ENCODE measurements around the gene ZNF423.

The ZNF423 gene

GRCh38 chr16:49849754-49850108 lies 6.2 kb downstream of the ZNF423 start:
- in situ Hi-C loops (cut with MboI; ENCODE audit: low sequenced_read_pairs), result no loop called here

GRCh38 chr16:49849037-49849753 lies 6.7 kb downstream of the ZNF423 start:
- in situ Hi-C loops (cut with MboI; ENCODE audit: low sequenced_read_pairs), result no loop called here

GRCh38 chr16:49848530-49848929 lies 7.4 kb downstream of the ZNF423 start:
- in situ Hi-C loops (cut with MboI; ENCODE audit: low sequenced_read_pairs), result no loop called here

GRCh38 chr16:49846800-49847199 lies 9.1 kb downstream of the ZNF423 start:
- in situ Hi-C loops (cut with MboI; ENCODE audit: low sequenced_read_pairs), result no loop called here

GRCh38 chr16:49844359-49844758 lies 11.6 kb downstream of the ZNF423 start:
- in situ Hi-C loops (cut with MboI; ENCODE audit: low sequenced_read_pairs), result no loop called here

GRCh38 chr16:49843758-49844157 lies 12.2 kb downstream of the ZNF423 start:
- in situ Hi-C loops (cut with MboI; ENCODE audit: low sequenced_read_pairs), result no loop called here

- in situ Hi-C loops (cut with MboI; ENCODE audit: low sequenced_read_pairs), result no loop called here
Observed at GRCh38 chr16:49842972-49843371, 12.9 kb downstream of the ZNF423 start.

GRCh38 chr16:49839017-49839825 lies 16.7 kb downstream of the ZNF423 start:
- in situ Hi-C loops (cut with MboI; ENCODE audit: low sequenced_read_pairs), result no loop called here

- in situ Hi-C loops (cut with MboI; ENCODE audit: low sequenced_read_pairs), result no loop called here
Observed at GRCh38 chr16:49838441-49839016, 17.4 kb downstream of the ZNF423 start.

- in situ Hi-C loops (cut with MboI; ENCODE audit: low sequenced_read_pairs), result no loop called here
Observed at GRCh38 chr16:49837688-49838410, 18.1 kb downstream of the ZNF423 start.

- in situ Hi-C loops (cut with MboI; ENCODE audit: low sequenced_read_pairs), result no loop called here
Observed at GRCh38 chr16:49836668-49837067, 19.2 kb downstream of the ZNF423 start.

- in situ Hi-C loops (cut with MboI; ENCODE audit: low sequenced_read_pairs), result no loop called here
Observed at GRCh38 chr16:49836218-49836617, 19.7 kb downstream of the ZNF423 start.

- in situ Hi-C loops (cut with MboI; ENCODE audit: low sequenced_read_pairs), result no loop called here
Observed at GRCh38 chr16:49835161-49835777, 20.6 kb downstream of the ZNF423 start.

- in situ Hi-C loops (cut with MboI; ENCODE audit: low sequenced_read_pairs), result no loop called here
Observed at GRCh38 chr16:49834531-49835151, 21.3 kb downstream of the ZNF423 start.

- in situ Hi-C loops (cut with MboI; ENCODE audit: low sequenced_read_pairs), result no loop called here
Observed at GRCh38 chr16:49833796-49834530, 21.9 kb downstream of the ZNF423 start.

GRCh38 chr16:49833085-49833484 lies 22.8 kb downstream of the ZNF423 start:
- in situ Hi-C loops (cut with MboI; ENCODE audit: low sequenced_read_pairs), result no loop called here

- in situ Hi-C loops (cut with MboI; ENCODE audit: low sequenced_read_pairs), result no loop called here
Observed at GRCh38 chr16:49832177-49832576, 23.7 kb downstream of the ZNF423 start.

- in situ Hi-C loops (cut with MboI; ENCODE audit: low sequenced_read_pairs), result no loop called here
Observed at GRCh38 chr16:49830873-49831272, 25.0 kb downstream of the ZNF423 start.

- in situ Hi-C loops (cut with MboI; ENCODE audit: low sequenced_read_pairs), result no loop called here
Observed at GRCh38 chr16:49828533-49829267, 27.2 kb downstream of the ZNF423 start.

All from HL-60/S4 (cell line).